Cerebellar nuclear complex (tissue), 1 donor: ENCODE measurements around the gene CDH24.

Experiments used
- DNase-seq, 2 experiments: peaks; one replicate each; lab custom pipeline; 2025; lab: John Stamatoyannopoulos, UW

The CDH24 gene

DNA sequence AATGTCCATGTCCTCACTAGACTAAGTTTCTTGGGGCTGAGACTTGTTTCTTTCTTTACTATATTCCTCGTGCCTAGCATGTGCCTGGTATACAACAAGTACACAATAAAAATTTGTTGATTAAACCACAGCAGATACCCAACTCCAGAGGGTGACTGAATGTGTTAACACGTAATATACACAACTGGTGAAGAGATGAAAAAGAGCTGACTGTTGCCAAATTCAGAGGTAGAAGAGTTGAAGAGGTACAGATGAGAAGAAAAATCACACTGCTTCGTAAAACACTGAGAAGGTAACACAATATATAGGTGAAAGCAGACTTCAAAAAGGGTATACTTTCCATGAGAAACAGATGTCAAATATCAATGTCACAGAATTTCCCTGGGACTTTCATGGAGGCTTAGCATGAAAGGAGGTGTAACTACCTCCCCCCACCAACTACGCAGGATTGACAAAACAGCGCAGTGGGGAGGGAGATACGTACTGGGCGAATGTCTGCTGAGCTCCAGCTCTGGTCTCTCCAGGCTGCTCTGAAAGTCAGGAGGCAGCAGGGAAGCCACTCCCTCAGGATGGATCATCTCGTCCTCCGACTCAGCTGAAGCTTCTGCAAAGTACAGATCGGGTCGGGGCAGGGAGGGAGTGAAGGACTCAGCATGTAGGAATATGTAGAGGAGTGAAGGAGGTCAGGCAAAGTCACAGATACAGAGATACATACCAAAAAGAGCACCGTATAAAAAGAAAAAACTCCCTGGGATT, 32.4 kb upstream of the CDH24 start:
- no peak for DNase-seq

DNA sequence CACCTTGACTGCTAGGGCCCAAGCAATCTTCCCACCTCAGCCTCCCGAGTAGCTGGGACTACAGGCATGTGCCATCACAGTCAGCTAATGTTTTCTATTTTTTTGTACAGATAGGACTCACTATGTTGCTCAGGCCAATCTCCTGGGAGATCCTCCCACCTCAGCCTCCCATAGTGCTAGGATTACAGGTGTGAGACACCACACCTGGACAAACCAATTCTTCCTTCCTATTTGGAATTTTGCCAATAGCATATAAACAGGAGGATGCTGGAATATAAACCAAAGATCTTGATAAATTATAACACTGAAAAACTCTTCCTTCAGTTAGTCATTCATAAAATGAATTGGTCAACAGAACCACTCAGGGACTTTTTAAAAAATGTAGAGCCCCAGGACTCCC, 29.2 kb upstream of the CDH24 start:
- DNase-seq = no peak

DNA sequence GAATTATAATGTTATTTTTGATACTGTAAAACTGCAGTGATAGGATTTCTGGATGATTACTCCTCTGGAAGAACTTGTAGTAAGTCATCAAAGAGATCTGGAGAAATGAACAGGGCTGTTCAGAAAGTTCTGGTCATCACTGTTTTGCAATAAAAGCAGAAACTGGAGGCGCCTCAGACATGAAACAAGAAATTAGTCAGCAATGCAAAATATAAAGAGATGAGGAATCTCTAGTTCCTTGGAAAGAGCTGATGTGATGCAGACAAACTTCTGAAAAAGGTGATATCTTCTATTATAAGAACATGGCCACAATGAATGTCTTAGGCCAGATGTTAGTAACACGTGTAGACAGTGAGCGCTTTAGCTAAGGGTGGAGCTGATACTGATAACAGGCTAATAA, 28.1 kb upstream of the CDH24 start:
- no peak for DNase-seq

DNA sequence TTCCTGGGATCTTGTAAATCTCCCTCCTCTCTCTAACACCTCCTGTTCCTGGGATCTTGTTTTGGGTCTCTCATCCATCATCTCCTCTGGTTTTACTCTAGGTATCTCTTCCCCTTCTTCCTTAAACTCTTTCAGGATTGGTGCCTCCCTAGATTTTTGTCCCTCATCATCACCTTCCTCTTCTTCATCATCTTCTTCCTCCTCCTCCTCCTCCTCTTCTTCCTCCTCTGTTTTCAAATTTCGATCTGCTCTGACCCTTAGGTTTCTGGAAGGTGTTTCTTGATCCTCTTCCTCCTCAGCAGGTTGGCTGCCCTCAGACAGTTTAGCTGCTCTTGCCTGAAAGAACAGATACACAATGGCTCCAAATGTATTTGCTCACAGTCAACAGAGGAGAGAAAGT, 23.2 kb upstream of the CDH24 start:
- DNase-seq = no peak

DNA sequence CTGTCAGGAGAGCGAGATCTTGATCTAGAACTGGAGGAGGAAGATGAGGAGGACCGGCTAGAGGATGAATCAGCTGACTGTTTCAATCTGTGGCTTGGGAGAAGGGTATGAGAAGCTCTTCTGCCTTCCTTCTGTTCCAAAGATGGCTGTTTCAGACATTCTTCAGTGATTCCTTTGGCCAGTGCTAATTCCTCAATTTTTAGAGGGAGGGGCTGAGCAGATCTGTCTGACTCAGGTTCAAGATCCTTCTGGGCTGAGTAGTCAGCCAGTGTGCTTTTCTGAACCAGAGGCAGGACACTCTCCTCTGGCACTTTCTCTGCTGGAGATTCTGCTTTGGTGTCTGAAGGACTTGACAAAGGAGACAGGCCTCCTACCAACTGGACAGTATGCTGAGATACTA, 22.4 kb upstream of the CDH24 start:
- no peak for DNase-seq

DNA sequence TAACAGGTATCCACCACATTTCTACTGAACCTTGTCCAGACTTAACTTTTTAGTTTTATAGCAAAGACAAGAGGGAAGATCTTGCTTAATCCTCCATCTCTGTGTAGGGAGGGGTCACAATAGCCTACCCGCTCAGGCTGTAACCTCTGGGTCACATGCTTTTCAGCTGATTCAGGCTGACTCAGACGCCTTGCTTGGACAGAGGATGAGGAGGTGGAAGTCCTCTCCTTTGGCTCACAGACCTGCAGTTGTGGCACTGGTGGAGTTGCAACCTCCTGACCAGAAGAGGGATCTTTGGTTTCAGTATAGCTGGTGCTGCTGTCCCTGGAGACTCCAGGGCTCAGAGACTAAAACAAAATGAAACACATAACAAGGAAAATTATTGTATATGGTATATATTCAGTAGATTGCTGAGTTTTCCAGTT, 21.4 kb upstream of the CDH24 start:
- DNase-seq = no peak

DNA sequence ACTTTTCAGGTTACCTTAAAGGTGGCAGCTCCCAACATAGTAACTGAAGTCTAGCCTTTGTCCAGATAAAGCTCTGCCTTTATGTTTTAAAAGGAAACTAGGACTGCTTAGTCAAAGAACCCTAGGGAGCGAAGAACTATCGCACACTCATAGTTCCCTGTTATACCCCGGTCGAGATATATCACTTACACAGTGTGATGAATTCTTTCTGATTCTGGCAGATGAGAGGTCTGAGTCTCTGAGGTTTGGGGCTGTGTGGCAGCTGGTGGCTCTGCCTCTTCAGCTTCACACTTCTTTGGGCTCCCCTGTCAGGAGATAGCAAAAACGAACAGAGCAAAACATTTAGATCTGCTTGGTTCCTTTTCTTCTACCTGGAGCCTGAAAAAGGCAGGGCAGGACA, 20.6 kb upstream of the CDH24 start:
- no peak for DNase-seq

DNA sequence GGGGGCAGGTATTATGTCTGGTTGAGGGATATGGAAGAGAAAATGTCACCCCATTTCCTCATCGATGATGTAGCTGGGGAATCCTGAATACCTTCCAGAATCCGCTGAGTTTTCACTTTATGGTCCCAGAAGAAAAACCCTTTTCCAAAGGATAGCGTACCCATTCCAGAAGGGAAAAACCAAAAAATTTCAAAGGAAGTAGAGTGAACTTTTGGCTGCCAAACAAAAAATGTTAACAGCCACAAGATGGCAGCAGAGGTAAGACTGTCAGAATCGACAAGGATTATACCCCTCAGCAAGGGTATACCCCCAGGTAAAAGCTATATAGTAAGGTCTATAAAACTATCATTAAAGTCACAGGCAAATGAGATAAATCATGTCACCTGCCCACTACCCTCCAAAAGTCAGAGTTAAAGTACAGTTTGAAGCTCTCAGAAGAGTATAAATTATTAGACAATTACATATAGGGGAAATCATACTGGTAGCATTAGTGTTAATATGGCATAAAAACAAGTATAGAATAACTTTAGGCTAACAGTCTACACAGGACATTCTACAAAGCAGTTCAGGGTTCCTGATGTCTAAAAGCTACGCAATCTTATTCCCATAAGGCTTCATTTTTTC, 19.6 kb upstream of the CDH24 start:
- DNase-seq = no peak

DNA sequence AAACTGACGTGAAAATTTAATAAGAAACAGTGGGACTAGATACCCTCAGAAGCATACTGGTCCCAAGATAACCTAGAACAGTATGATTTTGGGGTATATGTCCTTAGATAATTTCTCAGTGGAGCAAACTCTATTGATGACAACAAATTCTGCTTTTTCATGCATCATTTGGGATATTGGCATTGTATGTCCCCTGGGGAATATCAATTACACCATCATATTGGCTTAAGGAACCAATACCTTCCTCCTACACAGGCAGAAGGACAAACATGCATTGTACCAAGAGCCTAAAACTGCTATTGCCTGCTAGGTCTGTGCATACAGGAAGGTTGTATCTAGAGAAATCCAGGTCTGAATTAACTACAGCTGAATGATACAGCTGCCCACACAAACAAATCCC, 17.6 kb upstream of the CDH24 start:
- no peak for DNase-seq

DNA sequence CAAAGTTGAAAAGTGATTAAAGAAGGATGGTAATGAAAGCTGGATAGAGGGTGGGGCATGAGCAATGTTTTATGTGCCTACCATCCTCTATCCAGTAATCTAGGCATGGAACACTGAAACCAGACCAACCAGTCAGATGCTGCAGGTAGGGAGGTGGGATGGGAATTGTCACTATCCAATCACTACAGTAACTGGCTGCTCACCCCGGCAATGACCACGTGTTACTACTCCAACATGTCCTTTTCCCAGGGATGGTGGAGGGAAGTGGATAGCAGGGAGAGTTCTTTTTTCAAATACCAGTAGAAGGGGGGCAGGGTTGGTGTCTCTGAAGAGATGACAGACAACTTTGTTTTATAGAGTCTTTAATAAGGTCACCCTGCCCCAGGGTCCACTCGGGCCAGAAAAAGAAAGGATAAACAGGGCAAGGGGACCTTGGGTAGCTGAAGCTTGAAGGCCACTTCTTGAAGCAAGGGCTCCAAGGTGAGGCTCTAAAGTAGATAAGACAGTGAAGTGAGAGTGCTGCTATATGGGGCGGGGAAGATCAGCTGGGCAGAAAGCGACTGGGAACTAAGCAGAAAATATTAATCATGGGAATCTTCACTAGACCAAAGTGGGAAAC, 14.7 kb upstream of the CDH24 start:
- DNase-seq = no peak

DNA sequence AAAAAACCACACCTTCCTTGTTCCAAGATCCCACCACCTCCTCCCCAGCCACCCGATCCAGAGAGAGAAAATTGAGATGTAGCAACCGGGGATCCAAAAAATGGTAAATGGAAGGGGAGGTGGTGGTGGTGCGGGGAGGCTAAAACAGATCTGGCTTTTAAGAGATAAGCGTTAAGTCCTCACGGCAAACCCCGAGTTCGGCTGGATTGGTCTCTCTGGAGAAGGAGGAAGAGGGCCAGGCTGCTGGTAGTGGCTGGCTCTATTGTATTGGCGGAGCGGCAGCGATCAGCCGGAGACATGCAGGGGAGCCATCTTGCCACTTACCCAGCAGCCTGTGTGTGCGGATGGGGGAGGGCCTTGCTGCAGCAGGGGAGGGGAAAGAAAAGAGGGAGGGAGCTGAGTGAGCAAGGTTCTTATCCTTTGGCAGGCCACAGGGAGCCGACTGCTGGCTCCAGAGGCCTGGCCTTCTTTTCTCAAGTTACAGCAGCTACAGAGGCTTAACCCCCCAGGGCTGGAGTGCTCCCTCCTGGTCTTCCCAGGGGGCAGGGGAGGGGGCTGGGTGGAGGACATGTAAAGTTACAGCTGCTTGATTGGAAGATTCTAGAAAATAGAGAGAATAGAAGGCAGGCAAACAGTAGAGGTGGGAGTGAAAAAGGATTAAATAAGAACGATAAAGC, 14.1 kb upstream of the CDH24 start:
- DNase-seq = no peak

DNA sequence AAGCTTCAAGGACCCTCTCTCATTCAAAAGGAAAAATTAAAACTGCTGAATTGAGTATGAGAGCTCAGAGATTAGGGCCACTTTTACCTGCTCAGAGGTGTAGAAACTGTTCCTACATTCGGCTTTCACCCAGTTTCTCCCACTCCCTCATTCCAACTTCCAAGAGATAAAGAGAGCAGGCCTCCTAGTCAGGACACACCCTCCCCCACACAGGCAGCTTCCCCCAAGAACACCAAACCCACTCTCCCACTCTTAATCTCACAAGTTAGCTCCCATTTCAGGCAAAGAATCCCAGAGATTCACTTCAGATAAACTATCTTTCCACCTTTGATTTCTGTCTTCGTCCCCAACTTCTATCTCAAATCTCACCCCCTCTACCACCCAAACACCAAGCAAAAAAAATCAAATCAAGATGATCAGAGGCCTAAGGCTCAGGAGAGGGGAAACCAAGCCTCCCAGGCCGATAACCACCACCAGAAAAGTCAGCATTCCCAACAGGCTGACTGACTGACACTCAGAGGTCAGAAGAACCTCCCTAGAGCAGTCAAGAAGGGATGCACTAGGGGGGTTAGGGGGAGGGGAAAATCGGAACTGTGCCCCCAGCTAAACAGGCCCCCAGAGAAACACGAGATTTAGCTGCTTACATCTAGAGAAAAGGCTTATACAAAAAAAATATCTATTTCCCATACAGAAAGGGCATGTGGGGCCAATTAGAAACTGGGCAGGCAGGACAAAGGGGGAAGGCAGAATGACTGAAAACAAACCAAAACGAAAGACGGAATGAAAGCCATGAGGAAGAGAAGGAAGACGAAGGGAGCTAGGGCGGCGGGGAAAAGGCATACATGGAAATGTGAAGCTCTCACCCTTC, 13.2 kb upstream of the CDH24 start:
- no peak for DNase-seq

DNA sequence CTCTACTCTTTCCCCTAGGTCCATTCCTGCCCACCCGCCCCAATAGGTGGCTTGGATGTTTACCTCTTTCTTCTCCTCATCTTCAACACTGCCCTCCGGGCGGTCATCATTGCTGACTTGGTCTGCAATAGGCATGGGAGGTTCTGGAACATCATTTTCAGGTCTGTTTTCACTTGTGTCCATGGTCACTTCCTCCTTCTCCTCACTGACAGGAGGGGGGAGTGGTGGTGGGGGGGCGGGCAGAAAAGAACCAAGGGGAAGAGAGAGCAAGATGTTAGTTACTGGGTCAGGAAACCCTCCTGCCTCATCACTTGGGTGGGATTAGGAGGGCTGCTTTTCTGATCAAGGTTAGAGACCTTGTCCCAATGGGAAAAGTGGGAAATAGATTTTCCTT, 12.1 kb upstream of the CDH24 start:
- no peak for DNase-seq

DNA sequence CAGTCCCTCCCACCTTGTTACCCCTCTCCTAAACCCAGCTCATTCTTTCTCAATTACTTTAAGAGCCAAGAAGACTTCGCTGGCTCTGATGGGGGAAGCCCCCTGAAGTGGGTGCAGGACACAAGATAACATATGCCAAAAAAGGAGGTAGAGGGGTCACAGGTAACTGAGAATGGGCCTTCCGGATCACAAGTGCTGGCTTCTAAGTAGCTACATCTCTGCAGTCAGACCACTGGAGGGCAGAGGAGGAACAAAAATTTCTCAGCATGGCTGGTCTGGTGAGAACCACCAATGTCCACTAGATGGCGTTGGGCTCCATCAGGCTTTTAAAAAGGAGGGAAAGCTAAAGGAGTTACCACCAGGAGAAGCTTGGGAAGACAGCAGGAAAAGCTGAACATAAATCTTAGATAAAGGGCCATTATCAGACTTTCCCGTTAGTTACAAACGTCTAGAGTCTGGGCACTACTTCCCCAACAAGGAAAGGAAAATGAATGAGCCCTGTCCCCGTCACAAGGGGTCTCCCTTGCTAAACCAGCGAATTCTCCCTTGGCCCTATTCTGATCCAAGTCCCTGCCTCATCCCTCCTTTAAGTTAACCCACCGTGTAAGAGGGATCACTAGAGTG, 11.6 kb upstream of the CDH24 start:
- no peak for DNase-seq

DNA sequence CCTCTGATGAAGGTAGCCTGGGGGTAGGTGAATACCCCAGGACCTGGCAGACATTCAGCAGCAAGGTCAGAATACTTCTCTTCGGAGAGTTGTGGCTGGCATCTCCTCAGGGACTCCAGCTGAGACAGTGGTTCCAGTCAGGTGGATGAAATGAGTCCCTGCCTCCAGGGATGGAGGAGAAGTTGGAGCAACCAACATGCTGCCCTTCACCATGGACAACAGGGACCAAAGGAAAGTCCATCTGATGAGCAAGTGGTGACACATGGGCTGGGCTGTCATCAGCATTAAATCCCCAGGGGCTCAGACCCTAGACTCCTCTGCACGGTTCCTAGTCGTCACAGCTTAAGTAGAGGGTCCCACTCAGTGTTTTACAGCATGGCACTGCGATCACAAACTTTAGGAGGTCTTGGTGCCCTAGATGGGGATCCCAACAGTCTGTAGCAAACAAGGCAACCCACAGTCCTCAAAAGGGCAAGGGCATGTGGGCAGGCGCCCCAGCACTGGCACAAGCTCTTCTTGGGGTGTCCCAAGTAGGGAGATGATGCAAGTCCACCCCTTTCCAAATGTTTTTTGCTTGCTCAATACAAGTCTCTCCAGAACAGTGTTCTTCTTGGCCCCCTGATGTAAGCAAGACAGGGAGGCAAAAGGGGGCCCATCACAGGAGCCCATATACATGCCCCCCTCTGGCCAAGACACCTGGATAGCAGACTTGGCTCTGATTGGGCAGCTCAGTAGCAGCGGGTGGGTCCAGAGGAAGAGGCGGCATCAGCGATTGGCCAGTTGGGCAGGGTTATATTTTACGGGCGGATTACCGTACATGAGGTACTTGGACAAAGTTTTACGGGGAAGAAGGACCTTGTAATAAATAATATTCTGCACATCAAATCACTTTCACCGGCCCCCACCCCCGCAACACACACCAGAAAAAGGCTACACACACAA, 10.8 kb upstream of the CDH24 start:
- DNase-seq = no peak

DNA sequence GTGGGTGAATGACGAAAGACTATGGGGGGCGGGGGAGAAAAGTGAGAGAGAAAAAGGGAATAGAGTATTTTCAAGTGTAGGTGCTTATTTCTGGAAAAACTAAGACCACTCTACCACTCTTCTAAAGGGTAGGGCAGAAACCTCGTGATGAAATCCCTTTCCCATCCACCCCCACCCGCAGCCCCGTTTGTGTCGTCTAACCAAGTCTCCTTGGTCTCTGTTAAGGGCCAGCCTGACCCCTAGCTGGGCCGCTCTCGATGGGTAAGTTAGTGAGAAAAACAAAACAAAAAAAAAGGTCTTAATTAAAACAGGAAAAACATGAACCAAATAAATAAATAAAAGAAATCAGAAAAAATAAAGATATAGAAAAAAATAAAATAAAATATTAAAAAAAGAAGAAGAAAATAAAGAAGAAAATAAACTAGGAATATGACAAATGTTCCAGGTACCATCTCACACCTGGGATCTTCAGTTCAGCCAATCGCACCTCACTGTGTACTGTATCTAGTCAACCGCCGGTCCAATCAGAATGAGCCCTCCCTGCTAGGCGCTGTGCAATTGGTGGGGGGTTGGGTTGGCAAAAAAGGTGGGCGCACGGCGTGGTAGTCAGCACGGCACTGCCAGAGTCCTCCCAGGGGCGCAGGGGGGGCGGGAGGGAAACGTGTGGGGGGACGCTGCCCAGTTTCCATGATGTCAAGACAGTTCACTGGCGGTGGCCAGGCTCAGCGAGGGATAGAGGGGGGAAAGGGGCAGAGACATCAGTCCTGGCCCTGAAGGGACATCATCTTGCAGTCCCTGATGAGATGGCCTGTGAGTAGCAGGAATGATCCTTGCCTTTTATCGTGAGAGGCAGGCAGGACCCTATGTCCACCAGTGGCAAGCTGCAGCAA, 9.8 kb upstream of the CDH24 start:
- no peak for DNase-seq

DNA sequence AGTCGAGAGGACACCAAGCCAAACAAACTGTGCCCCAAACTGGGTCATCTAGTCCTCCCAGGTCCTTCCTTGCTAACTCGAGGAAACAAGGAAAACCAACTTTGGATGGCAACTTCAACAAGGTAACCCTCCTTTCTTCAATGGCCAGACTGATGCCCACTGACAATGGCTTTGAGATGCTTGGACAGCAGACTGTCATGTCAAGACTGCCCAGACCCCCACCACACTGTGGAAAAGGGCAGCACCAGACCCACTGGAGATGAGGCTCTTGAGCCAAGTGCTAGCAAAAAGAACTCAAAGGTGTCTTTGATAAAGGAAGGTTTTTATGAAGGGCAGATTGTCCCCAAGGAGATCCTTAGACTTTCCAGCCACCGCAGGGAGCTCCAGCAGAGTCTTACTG, 9.0 kb upstream of the CDH24 start:
- DNase-seq = no peak

DNA sequence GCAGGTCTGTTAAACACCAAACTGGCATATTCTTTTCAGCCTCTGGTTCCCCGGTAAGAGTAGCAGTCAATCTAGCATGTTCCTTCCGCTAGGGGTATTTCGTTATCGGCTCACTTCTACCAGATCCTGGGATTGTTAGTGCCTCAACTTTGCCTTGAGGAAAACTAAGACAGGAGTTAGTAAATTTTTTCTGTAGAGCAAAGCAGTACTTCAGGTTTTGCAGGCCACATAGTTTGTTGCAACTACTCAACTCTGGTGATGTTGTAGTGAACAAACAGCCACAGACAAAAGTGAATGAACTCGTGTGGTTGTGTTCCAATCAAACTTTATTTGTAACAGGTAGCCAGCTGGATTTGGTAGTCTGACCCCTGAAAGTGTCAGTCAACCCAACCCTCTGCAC, 6.3 kb upstream of the CDH24 start:
- no peak for DNase-seq

DNA sequence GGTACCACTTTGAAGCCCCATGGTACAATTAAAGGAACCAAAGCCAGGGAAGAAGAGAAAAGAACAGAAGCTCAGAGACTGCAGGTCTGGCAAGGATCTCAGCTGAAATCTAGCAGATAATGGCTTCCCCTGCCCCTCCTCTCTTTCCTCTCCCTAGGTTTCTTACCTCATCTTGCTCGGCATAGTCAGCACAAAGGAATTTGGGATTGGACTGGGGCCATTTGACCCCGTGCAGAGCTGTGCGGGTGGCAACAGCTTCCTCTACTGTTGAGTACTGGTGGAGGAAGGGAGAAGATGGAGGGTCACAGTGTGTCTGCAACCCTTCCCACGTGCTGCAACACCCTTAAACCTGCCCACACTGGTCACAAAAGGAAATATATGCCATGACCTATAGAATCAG, 4.7 kb upstream of the CDH24 start:
- no peak for DNase-seq
